Measurements from ENCODE around the gene UCHL5.
"Not testable (repeated sequence)": the region's sequence is repeated elsewhere in the genome, so short reads cannot be mapped to it uniquely, and the experiment has no call there.

The UCHL5 gene

DNA sequence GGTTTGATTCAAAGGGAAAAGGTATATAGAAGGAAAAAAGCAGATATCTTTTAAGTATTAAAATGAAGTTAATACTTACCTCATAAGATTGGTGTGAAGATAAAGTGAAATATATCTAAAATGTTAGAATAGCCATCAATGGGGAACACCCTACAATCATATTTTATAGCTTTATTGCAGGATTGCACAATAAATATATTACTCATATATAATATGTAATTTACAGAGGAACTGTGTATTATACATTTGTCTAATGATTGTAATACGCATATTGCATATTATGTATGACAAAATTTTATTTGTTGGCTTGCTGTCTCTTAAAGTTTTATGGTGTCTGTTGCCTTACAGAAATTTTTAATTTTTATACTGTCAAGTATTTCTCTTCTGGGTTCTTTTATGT lies 47.8 kb downstream of the UCHL5 start:
- Histone ChIP-seq H3K4me1 (ENCODE audit: control insufficient read depth, insufficient read depth, low read length) (no peaks in the 10 kb centered on the region), H3K27ac (ENCODE audit: low read length) (no peak overlapping the region), H3K36me3 (ENCODE audit: control insufficient read depth, insufficient read depth, low read length) (no peaks in the 10 kb centered on the region), H3K9me3 (ENCODE audit: control insufficient read depth, insufficient read depth, low read length) (no peaks in the 10 kb centered on the region), H3K4me3 (ENCODE audit: low read length) (no peak overlapping the region), H3K27me3 (ENCODE audit: control insufficient read depth, insufficient read depth, low read length) (no peaks in the 10 kb centered on the region)
- no CpG with 5 or more reads among the region's 1 CpG for WGBS (ENCODE audit: insufficient coverage, insufficient read length)
- no peak for DNase-seq (ENCODE audit: low read depth, low spot score)

GRCh38 chr1:193009501-193009900 lies 49.7 kb downstream of the UCHL5 start:
- Histone ChIP-seq H3K27me3 (ENCODE audit: control insufficient read depth, insufficient read depth, low read length) (no peaks in the 10 kb centered on the region), H3K9me3 (ENCODE audit: control insufficient read depth, insufficient read depth, low read length) (no peaks in the 10 kb centered on the region), H3K36me3 (ENCODE audit: control insufficient read depth, insufficient read depth, low read length) (no peaks in the 10 kb centered on the region), H3K4me3 (ENCODE audit: low read length) (no peak overlapping the region), H3K4me1 (ENCODE audit: control insufficient read depth, insufficient read depth, low read length) (no peaks in the 10 kb centered on the region), H3K27ac (ENCODE audit: low read length) (no peak overlapping the region)
- WGBS (ENCODE audit: insufficient coverage, insufficient read length) = no CpG with 5 or more reads among the region's 3 CpGs
- no peak for DNase-seq (ENCODE audit: low read depth, low spot score)

GRCh38 chr1:193005785-193006184 lies 53.4 kb downstream of the UCHL5 start:
- no peaks in the 10 kb centered on the region for H3K4me1 ChIP-seq (ENCODE audit: control insufficient read depth, insufficient read depth, low read length)
- H3K27ac ChIP-seq (ENCODE audit: low read length) = no peak overlapping the region
- H3K9me3 ChIP-seq (ENCODE audit: control insufficient read depth, insufficient read depth, low read length) = no peaks in the 10 kb centered on the region
- no peaks in the 10 kb centered on the region for H3K36me3 ChIP-seq (ENCODE audit: control insufficient read depth, insufficient read depth, low read length)
- H3K27me3 ChIP-seq (ENCODE audit: control insufficient read depth, insufficient read depth, low read length) = no peaks in the 10 kb centered on the region
- WGBS (ENCODE audit: insufficient coverage, insufficient read length) = no CpG with 5 or more reads among the region's 5 CpGs
- H3K4me3 ChIP-seq (ENCODE audit: low read length) = no peak overlapping the region
- no peak for DNase-seq (ENCODE audit: low read depth, low spot score)

GRCh38 chr1:192998536-192998935 lies 60.6 kb downstream of the UCHL5 start:
- Histone ChIP-seq H3K4me3 (ENCODE audit: low read length) (no peak overlapping the region), H3K27me3 (ENCODE audit: control insufficient read depth, insufficient read depth, low read length) (no peaks in the 10 kb centered on the region), H3K9me3 (ENCODE audit: control insufficient read depth, insufficient read depth, low read length) (peaks cover 1% of the 10 kb centered on the region; the same call in 1 of the 2 replicates), H3K36me3 (ENCODE audit: control insufficient read depth, insufficient read depth, low read length) (no peaks in the 10 kb centered on the region), H3K4me1 (ENCODE audit: control insufficient read depth, insufficient read depth, low read length) (no peaks in the 10 kb centered on the region), H3K27ac (ENCODE audit: low read length) (no peak overlapping the region)
- DNase-seq (ENCODE audit: low read depth, low spot score) = no peak
- no CpG with 5 or more reads among the region's 1 CpG for WGBS (ENCODE audit: insufficient coverage, insufficient read length)

DNA sequence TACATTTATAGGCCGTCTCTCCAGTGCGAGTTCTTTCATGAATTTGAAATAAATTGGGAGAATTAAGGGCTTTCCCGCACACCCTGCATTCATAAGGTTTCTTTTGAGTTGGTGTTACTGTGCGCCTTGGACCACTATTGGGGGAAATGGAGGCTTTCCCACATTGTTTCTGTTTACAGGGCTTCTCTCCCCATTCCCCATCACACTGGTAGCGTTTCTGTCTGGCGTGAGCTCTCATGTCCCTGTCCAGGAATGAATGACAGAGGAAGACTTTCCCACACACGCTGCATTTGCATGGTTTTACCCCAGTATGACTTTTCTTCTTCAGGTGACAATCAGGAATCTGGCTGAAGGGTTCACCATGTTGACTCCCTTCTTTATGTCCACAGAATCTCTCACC lies 65.0 kb downstream of the UCHL5 start:
- H3K27me3 ChIP-seq (ENCODE audit: control insufficient read depth, insufficient read depth, low read length) = no peaks in the 10 kb centered on the region
- no peaks in the 10 kb centered on the region for H3K4me1 ChIP-seq (ENCODE audit: control insufficient read depth, insufficient read depth, low read length)
- DNase-seq (ENCODE audit: low read depth, low spot score) = no peak
- no CpG with 5 or more reads among the region's 7 CpGs for WGBS (ENCODE audit: insufficient coverage, insufficient read length)
- H3K27ac ChIP-seq (ENCODE audit: low read length) = no peak overlapping the region
- H3K36me3 ChIP-seq (ENCODE audit: control insufficient read depth, insufficient read depth, low read length) = no peaks in the 10 kb centered on the region
- H3K4me3 ChIP-seq (ENCODE audit: low read length) = no peak overlapping the region
- H3K9me3 ChIP-seq (ENCODE audit: control insufficient read depth, insufficient read depth, low read length) = peaks cover 1% of the 10 kb centered on the region; the same call in 1 of the 2 replicates

- peaks cover 1% of the 10 kb centered on the region; the same call in 1 of the 2 replicates for H3K9me3 ChIP-seq (ENCODE audit: control insufficient read depth, insufficient read depth, low read length)
- DNase-seq (ENCODE audit: low read depth, low spot score) = no peak
- no peak overlapping the region for H3K27ac ChIP-seq (ENCODE audit: low read length)
- H3K27me3 ChIP-seq (ENCODE audit: control insufficient read depth, insufficient read depth, low read length) = no peaks in the 10 kb centered on the region
- no peak overlapping the region for H3K4me3 ChIP-seq (ENCODE audit: low read length)
- H3K36me3 ChIP-seq (ENCODE audit: control insufficient read depth, insufficient read depth, low read length) = no peaks in the 10 kb centered on the region
- WGBS (ENCODE audit: insufficient coverage, insufficient read length) = no CpG with 5 or more reads among the region's 10 CpGs
- H3K4me1 ChIP-seq (ENCODE audit: control insufficient read depth, insufficient read depth, low read length) = no peaks in the 10 kb centered on the region
Measured at GRCh38 chr1:192993426-192994085, 65.6 kb downstream of the UCHL5 start.

DNA sequence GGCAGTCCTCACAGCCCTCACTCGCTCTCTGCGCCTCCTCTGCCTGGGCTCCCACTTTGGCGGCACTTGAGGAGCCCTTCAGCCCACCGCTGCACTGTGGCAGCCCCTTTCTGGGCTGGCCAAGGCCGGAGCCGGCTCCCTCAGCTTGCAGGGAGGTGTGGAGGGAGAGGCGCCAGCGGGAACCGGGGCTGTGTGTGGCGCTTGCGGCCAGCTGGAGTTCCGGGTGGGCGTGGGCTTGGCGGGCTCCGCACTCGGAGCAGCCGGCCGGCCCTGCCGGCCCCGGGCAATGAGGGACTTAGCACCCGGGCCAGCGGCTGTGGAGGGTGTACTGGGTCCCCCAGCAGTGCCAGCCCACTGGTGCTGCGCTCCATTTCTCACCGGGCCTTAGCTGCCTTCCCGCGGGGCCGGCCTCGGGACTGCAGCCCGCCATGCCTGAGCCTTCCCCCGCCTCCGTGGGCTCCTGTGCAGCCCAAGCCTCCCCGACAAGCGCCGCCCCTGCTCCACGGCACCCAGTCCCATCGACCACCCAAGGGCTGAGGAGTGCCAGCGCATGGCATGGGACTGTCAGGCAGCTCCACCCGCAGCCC lies 72.3 kb downstream of the UCHL5 start:
- no CpG with 5 or more reads among the region's 38 CpGs for WGBS (ENCODE audit: insufficient coverage, insufficient read length)
- H3K4me1 ChIP-seq (ENCODE audit: control insufficient read depth, insufficient read depth, low read length); H3K4me3 ChIP-seq (ENCODE audit: low read length); H3K36me3 ChIP-seq (ENCODE audit: control insufficient read depth, insufficient read depth, low read length); H3K27me3 ChIP-seq (ENCODE audit: control insufficient read depth, insufficient read depth, low read length); H3K27ac ChIP-seq (ENCODE audit: low read length); H3K9me3 ChIP-seq (ENCODE audit: control insufficient read depth, insufficient read depth, low read length); DNase-seq (ENCODE audit: low read depth, low spot score): not testable (repeated sequence)

DNA sequence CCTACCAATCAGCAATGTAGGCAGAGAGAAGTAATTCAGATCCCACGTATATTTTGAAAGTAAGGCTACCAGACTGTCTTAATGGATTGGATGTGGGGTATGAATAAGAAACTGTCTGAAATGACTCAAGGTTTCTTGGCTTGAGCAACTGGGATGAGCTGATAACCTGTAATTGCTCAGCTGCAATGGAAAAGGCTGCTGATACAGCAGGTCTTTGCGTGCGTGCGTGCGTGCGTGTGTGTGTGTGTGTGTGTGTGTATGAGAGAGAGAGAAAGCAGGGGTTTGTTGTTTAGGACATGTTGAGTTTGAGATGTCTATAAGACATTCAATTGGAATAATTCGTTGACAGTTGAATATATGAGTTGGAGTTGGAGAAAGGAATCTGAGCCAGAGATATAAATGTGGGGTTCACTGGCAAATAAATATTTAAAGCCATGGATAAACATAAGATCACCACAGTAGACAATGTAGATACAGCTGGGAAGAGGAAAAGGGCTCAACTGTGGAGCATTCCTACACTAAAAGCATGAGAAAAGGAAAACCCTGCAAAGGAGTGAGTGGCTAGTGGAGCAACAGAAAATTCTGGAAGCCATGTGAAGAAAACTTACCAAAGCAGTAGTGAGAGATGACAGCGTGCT lies 72.9 kb downstream of the UCHL5 start:
- no peaks in the 10 kb centered on the region for H3K9me3 ChIP-seq (ENCODE audit: control insufficient read depth, insufficient read depth, low read length)
- H3K27ac ChIP-seq (ENCODE audit: low read length) = no peak overlapping the region
- H3K4me3 ChIP-seq (ENCODE audit: low read length) = no peak overlapping the region
- no peaks in the 10 kb centered on the region for H3K36me3 ChIP-seq (ENCODE audit: control insufficient read depth, insufficient read depth, low read length)
- no peaks in the 10 kb centered on the region for H3K27me3 ChIP-seq (ENCODE audit: control insufficient read depth, insufficient read depth, low read length)
- no peaks in the 10 kb centered on the region for H3K4me1 ChIP-seq (ENCODE audit: control insufficient read depth, insufficient read depth, low read length)
- 100% methylated on average over 4 of the region's 8 CpGs for whole genome bisulfite sequencing (ENCODE audit: insufficient coverage, insufficient read length)
- no peak for DNase-seq (ENCODE audit: low read depth, low spot score)

DNA sequence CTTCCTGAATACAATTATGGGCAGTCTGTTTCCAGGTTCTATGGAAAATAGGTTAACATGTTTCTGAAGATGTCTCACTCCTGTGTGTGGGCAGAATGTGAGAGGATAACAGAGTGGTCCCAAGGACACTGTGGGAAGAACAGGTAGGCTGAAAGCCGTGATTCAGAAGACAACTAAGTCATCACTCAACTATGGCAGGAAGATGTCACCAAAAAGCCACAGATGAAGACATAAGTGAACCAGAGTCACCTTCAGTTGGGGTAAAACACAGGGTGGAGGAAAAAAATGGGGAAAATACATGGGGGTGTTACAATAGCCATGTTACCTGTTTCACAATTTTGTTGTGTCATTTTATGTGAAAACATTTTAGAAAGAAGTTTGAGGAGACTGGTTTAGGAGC lies 75.1 kb downstream of the UCHL5 start:
- no CpG with 5 or more reads among the region's 1 CpG for WGBS (ENCODE audit: insufficient coverage, insufficient read length)
- no peak for DNase-seq (ENCODE audit: low read depth, low spot score)
- Histone ChIP-seq H3K27me3 (ENCODE audit: control insufficient read depth, insufficient read depth, low read length) (no peaks in the 10 kb centered on the region), H3K4me3 (ENCODE audit: low read length) (no peak overlapping the region), H3K9me3 (ENCODE audit: control insufficient read depth, insufficient read depth, low read length) (no peaks in the 10 kb centered on the region), H3K27ac (ENCODE audit: low read length) (no peak overlapping the region), H3K36me3 (ENCODE audit: control insufficient read depth, insufficient read depth, low read length) (no peaks in the 10 kb centered on the region), H3K4me1 (ENCODE audit: control insufficient read depth, insufficient read depth, low read length) (no peaks in the 10 kb centered on the region)

- Histone ChIP-seq H3K27me3 (ENCODE audit: control insufficient read depth, insufficient read depth, low read length) (no peaks in the 10 kb centered on the region), H3K27ac (ENCODE audit: low read length) (no peak overlapping the region), H3K4me3 (ENCODE audit: low read length) (no peak overlapping the region), H3K9me3 (ENCODE audit: control insufficient read depth, insufficient read depth, low read length) (no peaks in the 10 kb centered on the region), H3K4me1 (ENCODE audit: control insufficient read depth, insufficient read depth, low read length) (no peaks in the 10 kb centered on the region), H3K36me3 (ENCODE audit: control insufficient read depth, insufficient read depth, low read length) (no peaks in the 10 kb centered on the region)
- WGBS (ENCODE audit: insufficient coverage, insufficient read length) = no CpG with 5 or more reads among the region's 6 CpGs
- no peak for DNase-seq (ENCODE audit: low read depth, low spot score)
Measured at GRCh38 chr1:192983349-192983980, 75.7 kb downstream of the UCHL5 start.

All from iPS DF 6.9 (cell line).